ENCODE measurements around the gene CFAP77. TPM values are rescaled to one million over a fixed set of nuclear protein-coding genes. Genes with fewer than 3 reads are reported as not detected.

Gene CFAP77
- total and polyA plus RNA-seq, 2 of the 8 experiments (the other 6 are each of a cell fraction or from before 2014, with no cell fraction given), result 0.63 to 0.97 TPM

DNA sequence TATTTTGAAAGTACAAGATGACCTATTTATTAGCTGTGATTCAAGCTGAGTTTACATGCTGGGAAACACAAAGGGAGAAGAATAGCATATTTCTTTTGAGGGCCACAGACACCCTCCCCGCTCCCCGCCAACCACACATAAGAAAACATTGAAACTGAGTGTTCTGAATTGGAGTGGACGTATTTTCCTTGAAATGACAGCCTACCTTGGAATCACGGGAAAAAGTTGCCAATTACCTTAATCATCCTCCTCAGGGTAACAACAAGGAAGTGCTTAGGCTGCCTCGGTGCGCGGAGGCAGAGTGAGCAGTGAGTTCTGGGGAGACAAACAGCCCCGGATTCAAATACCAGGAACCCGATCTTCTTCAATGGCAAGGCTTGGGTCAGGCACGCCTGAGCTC is 31.4 kb downstream of the CFAP77 start (continued):
- TF ChIP-seq RNF2 (IDR thresholded peaks at IDR 0.05; ENCODE audit: borderline replicate concordance, low read depth, low read length, missing control alignments, poor library complexity, severe bottlenecking), result no peak
- TF ChIP-seq SIRT6 (IDR thresholded peaks at IDR 0.05; ENCODE audit: low read length), result no peak

All from H1 (cell line).